CD4-positive, alpha-beta T cell (primary cell): Measurements from ENCODE around the gene OLFML2A. TPM values are rescaled to one million over a fixed set of nuclear protein-coding genes. Genes with fewer than 3 reads are reported as not detected.

ENCODE experiments used
- ATAC-seq: fragments of 200-7000 bp; cut with Tn5 transposase; one replicate; pipeline ENCODE4 v1.10.0; 2022; ENCODE audit warnings: mild to moderate bottlenecking; ENCODE audit not compliant: poor library complexity
- CTCF ChIA-PET: fragments of 350-600 bp; sonication (Branson Sonifier 250); formaldehyde crosslinking; loops from one replicate; lab custom pipeline; 2021; ENCODE audit warnings: antibody characterized with exemption, inconsistent platforms; lab: Charles Lee
- POLR2A ChIA-PET: fragments of 350-600 bp; sonication (Branson Sonifier 250); formaldehyde crosslinking; loops from one replicate; lab custom pipeline; 2021; ENCODE audit warnings: antibody characterized with exemption, inconsistent platforms; lab: Charles Lee
- DNase-seq, 14 experiments: peaks; one replicate each; pipeline ENCODE4 v3.0.0-alpha.2; 2013 to 2020; ENCODE audit warnings: mixed read lengths in 2 of 14
- H3K27ac ChIP-seq, 2 donors: one replicate each; pipeline versions ENCODE4 v1.5.1 to v1.7.0; 2013; ENCODE audit warnings: low read length in 2 of 2, low read depth in 1 of 2, mild to moderate bottlenecking in 1 of 2
- H3K27me3 ChIP-seq, 2 experiments: 1 replicate in 1 of 2; 2 replicates in 1 of 2; pipeline versions ENCODE4 v1.6.1 to v1.7.0; 2013; ENCODE audit warnings: low read length in 2 of 2, control low read depth in 1 of 2, mild to moderate bottlenecking in 1 of 2, moderate library complexity in 1 of 2; ENCODE audit not compliant: insufficient read depth in 2 of 2, control insufficient read depth in 1 of 2
- H3K36me3 ChIP-seq: one replicate; pipeline ENCODE4 v1.6.1; 2013; ENCODE audit warnings: low read length, control low read depth; ENCODE audit not compliant: insufficient read depth
- H3K4me1 ChIP-seq: one replicate; pipeline ENCODE4 v1.6.1; 2013; ENCODE audit warnings: low read length, control low read depth; ENCODE audit not compliant: insufficient read depth
- H3K4me3 ChIP-seq: one replicate; pipeline ENCODE4 v1.5.1; 2013; ENCODE audit warnings: mild to moderate bottlenecking, low read length, moderate library complexity
- H3K9me3 ChIP-seq, 2 experiments: 1 replicate in 1 of 2; 2 replicates in 1 of 2; pipeline versions ENCODE4 v1.6.1 to v1.7.0; 2013; ENCODE audit warnings: low read length in 2 of 2, mild to moderate bottlenecking in 2 of 2, control low read depth in 1 of 2, moderate library complexity in 1 of 2; ENCODE audit not compliant: control insufficient read depth in 1 of 2, insufficient read depth in 1 of 2
- H3K27ac Mint-ChIP-seq: one replicate; pipeline ENCODE4 v1.8.0; 2020; ENCODE audit warnings: mixed read lengths
- H3K27me3 Mint-ChIP-seq: one replicate; pipeline ENCODE4 v1.8.0; 2021; ENCODE audit warnings: mixed read lengths
- H3K36me3 Mint-ChIP-seq: one replicate; pipeline ENCODE4 v1.8.0; 2021; ENCODE audit warnings: low read depth, mixed read lengths
- H3K4me1 Mint-ChIP-seq: one replicate; pipeline ENCODE4 v1.8.0; 2021; ENCODE audit warnings: low read depth, mixed read lengths
- H3K4me3 Mint-ChIP-seq: one replicate; pipeline ENCODE4 v1.8.0; 2020; ENCODE audit warnings: mild to moderate bottlenecking, mixed read lengths
- H3K9me3 Mint-ChIP-seq: one replicate; pipeline ENCODE4 v1.8.0; 2020; ENCODE audit warnings: mixed read lengths
- intact Hi-C, 2 experiments: fragments of 100-400 bp; cut with DNase I in 1 of 2; cut with micrococcal nuclease in 1 of 2; formaldehyde crosslinking; loops; one replicate each; pipeline versions ENCODE4 v1.15.1 to v1.9.0; 2023 to 2025; cut with DNase I, micrococcal nuclease
- total RNA-seq, 174 experiments: library from RNA in 2 of 174; stranded (reverse) in 2 of 174; gene quantifications; one replicate each; pipeline ENCODE4 v1.2.3 and lab custom pipeline; 2021 to 2026
- TF ChIP-seq, protein P1 (sequence below): fragments of 200-600 bp; IDR thresholded peaks from one replicate; pipeline ENCODE4 v1.8.0; 2022; ENCODE audit warnings: antibody characterized with exemption, mild to moderate bottlenecking

OLFML2A gene
- total RNA-seq, 2 experiments from 2014 or later, result not detected

DNA sequence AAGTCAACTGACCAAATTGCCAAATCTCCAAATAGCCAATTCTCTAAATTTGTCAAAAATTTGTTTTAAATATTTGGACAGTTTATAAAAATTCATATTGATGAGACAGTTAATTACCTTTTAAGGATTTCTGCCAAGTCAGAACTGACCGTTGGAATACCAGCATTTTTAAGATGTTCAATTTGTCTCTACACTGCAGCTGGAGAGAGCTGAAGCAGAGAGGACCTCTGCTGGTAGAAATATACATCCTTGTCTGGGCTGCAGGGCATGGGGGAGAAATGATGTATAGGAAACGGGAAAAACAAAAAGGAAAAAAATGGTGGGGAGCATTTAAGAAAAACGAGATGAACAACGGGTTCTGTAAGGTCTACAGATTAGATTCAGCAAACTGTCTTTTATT is 22.6 kb upstream of the OLFML2A start:
- TF ChIP-seq, protein P1, sequence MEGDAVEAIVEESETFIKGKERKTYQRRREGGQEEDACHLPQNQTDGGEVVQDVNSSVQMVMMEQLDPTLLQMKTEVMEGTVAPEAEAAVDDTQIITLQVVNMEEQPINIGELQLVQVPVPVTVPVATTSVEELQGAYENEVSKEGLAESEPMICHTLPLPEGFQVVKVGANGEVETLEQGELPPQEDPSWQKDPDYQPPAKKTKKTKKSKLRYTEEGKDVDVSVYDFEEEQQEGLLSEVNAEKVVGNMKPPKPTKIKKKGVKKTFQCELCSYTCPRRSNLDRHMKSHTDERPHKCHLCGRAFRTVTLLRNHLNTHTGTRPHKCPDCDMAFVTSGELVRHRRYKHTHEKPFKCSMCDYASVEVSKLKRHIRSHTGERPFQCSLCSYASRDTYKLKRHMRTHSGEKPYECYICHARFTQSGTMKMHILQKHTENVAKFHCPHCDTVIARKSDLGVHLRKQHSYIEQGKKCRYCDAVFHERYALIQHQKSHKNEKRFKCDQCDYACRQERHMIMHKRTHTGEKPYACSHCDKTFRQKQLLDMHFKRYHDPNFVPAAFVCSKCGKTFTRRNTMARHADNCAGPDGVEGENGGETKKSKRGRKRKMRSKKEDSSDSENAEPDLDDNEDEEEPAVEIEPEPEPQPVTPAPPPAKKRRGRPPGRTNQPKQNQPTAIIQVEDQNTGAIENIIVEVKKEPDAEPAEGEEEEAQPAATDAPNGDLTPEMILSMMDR, result no peak
- H3K27ac Mint-ChIP-seq, result no peak overlapping the region
- DNase-seq (no peak), ATAC-seq (no peak)
- no peaks in the 10 kb centered on the region for H3K9me3 Mint-ChIP-seq
- no peak overlapping the region for H3K4me3 Mint-ChIP-seq
- peaks cover 80% of the 10 kb centered on the region for H3K27me3 Mint-ChIP-seq
- H3K4me1 ChIP-seq, result no peaks in the 10 kb centered on the region
- peaks cover 22 to 51% of the 10 kb centered on the region in 2 experiments for H3K27me3 ChIP-seq
- no peak overlapping the region for H3K4me3 ChIP-seq
- no peaks in the 10 kb centered on the region for H3K36me3 Mint-ChIP-seq
- POLR2A ChIA-PET, result no interaction called here
- no peaks in the 10 kb centered on the region for H3K36me3 ChIP-seq
- H3K4me1 Mint-ChIP-seq, result no peaks in the 10 kb centered on the region
- CTCF ChIA-PET, result no interaction called here
- intact Hi-C loops, result no loop called here
- no peak overlapping the region for H3K27ac ChIP-seq
- H3K9me3 ChIP-seq, result no peaks in the 10 kb centered on the region

DNA sequence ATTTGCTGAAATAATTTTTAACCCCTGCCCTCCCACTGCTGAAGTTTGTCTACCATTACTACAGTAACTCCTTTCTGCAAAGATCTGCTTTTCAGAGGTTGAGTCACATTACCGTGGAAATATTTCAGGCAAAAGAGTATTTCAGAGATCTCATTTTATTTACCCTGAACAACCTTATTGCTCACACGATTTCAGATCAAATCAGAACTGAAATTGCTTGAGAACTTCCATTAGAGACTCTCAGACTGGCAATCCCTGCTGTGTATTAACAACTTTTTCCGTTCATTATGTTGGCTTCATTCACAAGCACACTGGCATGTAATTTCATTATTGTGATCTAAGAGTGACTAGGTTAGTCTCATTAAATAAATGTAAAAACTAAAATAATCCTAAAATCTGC is 21.9 kb upstream of the OLFML2A start:
- Histone ChIP-seq H3K36me3 (no peaks in the 10 kb centered on the region), H3K27ac (no peak overlapping the region), H3K4me1 (no peaks in the 10 kb centered on the region), H3K27me3 (peaks cover 22 to 54% of the 10 kb centered on the region in 2 experiments), H3K9me3 (no peaks in the 10 kb centered on the region), H3K4me3 (no peak overlapping the region)
- Mint-ChIP-seq H3K36me3 (no peaks in the 10 kb centered on the region), H3K27ac (no peak overlapping the region), H3K4me1 (no peaks in the 10 kb centered on the region), H3K9me3 (no peaks in the 10 kb centered on the region), H3K27me3 (peaks cover 76% of the 10 kb centered on the region), H3K4me3 (no peak overlapping the region)
- TF ChIP-seq, protein P1, result no peak
- intact Hi-C loops, result no loop called here
- POLR2A ChIA-PET, result no interaction called here
- DNase-seq (no peak), ATAC-seq (no peak)
- CTCF ChIA-PET, result no interaction called here

DNA sequence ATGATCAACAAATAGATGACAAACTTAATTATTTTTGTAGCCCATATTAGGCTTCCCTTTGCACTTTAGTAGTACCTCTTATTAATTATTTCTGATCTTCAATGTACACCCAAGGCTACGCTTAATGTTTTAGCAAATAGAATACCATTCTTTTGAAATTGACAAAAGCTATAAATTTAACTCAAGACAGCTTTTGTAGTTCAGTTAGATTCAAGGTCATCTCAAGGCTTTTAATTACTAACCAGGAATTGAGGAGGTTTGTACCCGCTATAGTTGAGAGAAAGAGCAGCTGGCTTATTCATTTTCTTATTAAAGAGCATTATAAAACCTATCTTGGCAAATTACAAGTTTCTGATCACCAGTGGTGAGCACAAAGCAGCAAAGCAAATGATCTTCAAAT is 20.9 kb upstream of the OLFML2A start:
- no peaks in the 10 kb centered on the region for H3K4me1 ChIP-seq
- TF ChIP-seq, protein P1, result no peak
- Mint-ChIP-seq H3K27me3 (peaks cover 78% of the 10 kb centered on the region), H3K27ac (no peak overlapping the region), H3K4me1 (no peaks in the 10 kb centered on the region), H3K36me3 (no peaks in the 10 kb centered on the region), H3K4me3 (no peak overlapping the region), H3K9me3 (no peaks in the 10 kb centered on the region)
- ChIA-PET POLR2A (no interaction called here), CTCF (interaction anchor here (1.2 kb wide), 1 partner anchor 97 kb away, joined by 3 read pairs; the partner anchor contains the start of gene WDR38)
- intact Hi-C loops, result no loop called here
- H3K9me3 ChIP-seq, result no peaks in the 10 kb centered on the region
- ATAC-seq, result no peak
- H3K27me3 ChIP-seq, result peaks cover 22 to 61% of the 10 kb centered on the region in 2 experiments
- no peak for DNase-seq
- no peak overlapping the region for H3K27ac ChIP-seq
- no peaks in the 10 kb centered on the region for H3K36me3 ChIP-seq
- H3K4me3 ChIP-seq, result no peak overlapping the region
